Transverse colon (tissue), 4 donors: ENCODE data around the gene NISCH.

Experiments
- EP300 ChIP-seq: sonication (generic); formaldehyde crosslinking; IDR thresholded peaks from one replicate; pipeline ENCODE4 v1.6.1; 2017; ENCODE audit warnings: antibody characterized with exemption, low read depth
- POLR2A ChIP-seq: fragments of 450-650 bp; IDR thresholded peaks from one replicate; pipeline ENCODE4 v1.6.1; 2016; ENCODE audit warnings: antibody characterized with exemption, mild to moderate bottlenecking, moderate library complexity
- POLR2AphosphoS5 ChIP-seq, 3 donors: sonication (generic); formaldehyde crosslinking; IDR thresholded peaks; one replicate each; pipeline ENCODE4 v1.6.1; 2016; ENCODE audit warnings: antibody characterized with exemption in 3 of 3
- TF ChIP-seq, protein P1 (sequence below), 5 experiments: fragments of 200-600 bp in 3 of 5; fragments of 450-650 bp in 2 of 5; sonication (generic) in 3 of 5; IDR thresholded peaks; 1 replicate in 2 of 5; 2 replicates in 3 of 5; pipeline ENCODE4 v1.5.1; 2016 to 2017; ENCODE audit warnings: antibody characterized with exemption in 5 of 5, inconsistent platforms in 3 of 5, mild to moderate bottlenecking in 2 of 5, moderate library complexity in 1 of 5

GRCh38 chr3:52458031-52458760 lies 2.8 kb downstream of the NISCH start:
- TF ChIP-seq, protein P1, sequence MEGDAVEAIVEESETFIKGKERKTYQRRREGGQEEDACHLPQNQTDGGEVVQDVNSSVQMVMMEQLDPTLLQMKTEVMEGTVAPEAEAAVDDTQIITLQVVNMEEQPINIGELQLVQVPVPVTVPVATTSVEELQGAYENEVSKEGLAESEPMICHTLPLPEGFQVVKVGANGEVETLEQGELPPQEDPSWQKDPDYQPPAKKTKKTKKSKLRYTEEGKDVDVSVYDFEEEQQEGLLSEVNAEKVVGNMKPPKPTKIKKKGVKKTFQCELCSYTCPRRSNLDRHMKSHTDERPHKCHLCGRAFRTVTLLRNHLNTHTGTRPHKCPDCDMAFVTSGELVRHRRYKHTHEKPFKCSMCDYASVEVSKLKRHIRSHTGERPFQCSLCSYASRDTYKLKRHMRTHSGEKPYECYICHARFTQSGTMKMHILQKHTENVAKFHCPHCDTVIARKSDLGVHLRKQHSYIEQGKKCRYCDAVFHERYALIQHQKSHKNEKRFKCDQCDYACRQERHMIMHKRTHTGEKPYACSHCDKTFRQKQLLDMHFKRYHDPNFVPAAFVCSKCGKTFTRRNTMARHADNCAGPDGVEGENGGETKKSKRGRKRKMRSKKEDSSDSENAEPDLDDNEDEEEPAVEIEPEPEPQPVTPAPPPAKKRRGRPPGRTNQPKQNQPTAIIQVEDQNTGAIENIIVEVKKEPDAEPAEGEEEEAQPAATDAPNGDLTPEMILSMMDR (IDR thresholded peaks at IDR 0.05): no peak
- TF ChIP-seq EP300 (no peak), POLR2A (no peak), POLR2AphosphoS5 (IDR thresholded peaks at IDR 0.05) (no peak)
